OCI-LY1 (cell line): Measurements from ENCODE around the gene ENTPD7.

Experiments used
- EZH2 ChIP-seq: fragments of 200-600 bp; sonication (generic), shearing (Covaris generic); IDR thresholded peaks from 2 replicates; pipeline ENCODE4 v1.8.0; 2017; ENCODE audit warnings: borderline replicate concordance, mixed run types, mild to moderate bottlenecking, antibody characterized with exemption, low read length, moderate library complexity, mixed read lengths
- TF ChIP-seq, protein P1 (sequence below): fragments of 200-600 bp; sonication (generic), shearing (Covaris generic); IDR thresholded peaks from 2 replicates; pipeline ENCODE4 v1.5.1; 2017; ENCODE audit warnings: mild to moderate bottlenecking, antibody characterized with exemption, low read length, moderate library complexity, mixed read lengths

GRCh38 chr10:99652800-99653390, 6.4 kb upstream of the ENTPD7 start:
- TF ChIP-seq, protein P1, sequence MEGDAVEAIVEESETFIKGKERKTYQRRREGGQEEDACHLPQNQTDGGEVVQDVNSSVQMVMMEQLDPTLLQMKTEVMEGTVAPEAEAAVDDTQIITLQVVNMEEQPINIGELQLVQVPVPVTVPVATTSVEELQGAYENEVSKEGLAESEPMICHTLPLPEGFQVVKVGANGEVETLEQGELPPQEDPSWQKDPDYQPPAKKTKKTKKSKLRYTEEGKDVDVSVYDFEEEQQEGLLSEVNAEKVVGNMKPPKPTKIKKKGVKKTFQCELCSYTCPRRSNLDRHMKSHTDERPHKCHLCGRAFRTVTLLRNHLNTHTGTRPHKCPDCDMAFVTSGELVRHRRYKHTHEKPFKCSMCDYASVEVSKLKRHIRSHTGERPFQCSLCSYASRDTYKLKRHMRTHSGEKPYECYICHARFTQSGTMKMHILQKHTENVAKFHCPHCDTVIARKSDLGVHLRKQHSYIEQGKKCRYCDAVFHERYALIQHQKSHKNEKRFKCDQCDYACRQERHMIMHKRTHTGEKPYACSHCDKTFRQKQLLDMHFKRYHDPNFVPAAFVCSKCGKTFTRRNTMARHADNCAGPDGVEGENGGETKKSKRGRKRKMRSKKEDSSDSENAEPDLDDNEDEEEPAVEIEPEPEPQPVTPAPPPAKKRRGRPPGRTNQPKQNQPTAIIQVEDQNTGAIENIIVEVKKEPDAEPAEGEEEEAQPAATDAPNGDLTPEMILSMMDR = no peak
- no peak for TF ChIP-seq EZH2
